HG03521 (cell line): ENCODE measurements around the gene TBPL1.
A peak's percentile ranks its signal among the peaks of the same experiment; 100 is the strongest.

Experiments used
- ATAC-seq: cut with Tn5 transposase; IDR thresholded peaks from one replicate; pipeline ENCODE4 v1.9.1; 2021; ENCODE audit warnings: mild to moderate bottlenecking, moderate library complexity; ENCODE audit not compliant: unreplicated experiment

Gene TBPL1

GRCh38 chr6:134005800-134006199 lies 52.8 kb downstream of the TBPL1 start:
- no peak for ATAC-seq

GRCh38 chr6:134007077-134007476 lies 54.1 kb downstream of the TBPL1 start:
- ATAC-seq, result no peak

- no peak for ATAC-seq
Observed at GRCh38 chr6:134009876-134010275, 56.9 kb downstream of the TBPL1 start.

- ATAC-seq, result no peak
Observed at GRCh38 chr6:134010400-134010799, 57.4 kb downstream of the TBPL1 start.

- ATAC-seq, result no peak
Observed at GRCh38 chr6:134010974-134011373, 58.0 kb downstream of the TBPL1 start.

GRCh38 chr6:134014588-134015137 lies 61.6 kb downstream of the TBPL1 start:
- ATAC-seq, result no peak

GRCh38 chr6:134015719-134016557 lies 62.9 kb downstream of the TBPL1 start:
- no peak for ATAC-seq

GRCh38 chr6:134016558-134016814 lies 63.5 kb downstream of the TBPL1 start:
- no peak for ATAC-seq

- ATAC-seq, result no peak
Observed at GRCh38 chr6:134020071-134020470, 67.0 kb downstream of the TBPL1 start.

GRCh38 chr6:134020543-134020942 lies 67.5 kb downstream of the TBPL1 start:
- ATAC-seq, result no peak

GRCh38 chr6:134020968-134021367 lies 67.9 kb downstream of the TBPL1 start:
- no peak for ATAC-seq

GRCh38 chr6:134021396-134022122 lies 68.5 kb downstream of the TBPL1 start:
- ATAC-seq, result no peak

- no peak for ATAC-seq
Observed at GRCh38 chr6:134022650-134023049, 69.6 kb downstream of the TBPL1 start.

GRCh38 chr6:134026597-134026996 lies 73.6 kb downstream of the TBPL1 start:
- ATAC-seq, result no peak

GRCh38 chr6:134028438-134028837 lies 75.4 kb downstream of the TBPL1 start:
- ATAC-seq, result no peak

- no peak for ATAC-seq
Observed at GRCh38 chr6:134029495-134030455, 76.8 kb downstream of the TBPL1 start.

GRCh38 chr6:134031696-134032255 lies 78.8 kb downstream of the TBPL1 start:
- no peak for ATAC-seq

- ATAC-seq, result no peak
Observed at GRCh38 chr6:134034478-134034877, 81.5 kb downstream of the TBPL1 start.

GRCh38 chr6:134034961-134035822 lies 82.2 kb downstream of the TBPL1 start:
- ATAC-seq, result no peak

- peak; percentile 49 for ATAC-seq
Observed at GRCh38 chr6:134035823-134036296, 82.8 kb downstream of the TBPL1 start.
